ENCODE results near the gene HDC.

Gene HDC, protein sequence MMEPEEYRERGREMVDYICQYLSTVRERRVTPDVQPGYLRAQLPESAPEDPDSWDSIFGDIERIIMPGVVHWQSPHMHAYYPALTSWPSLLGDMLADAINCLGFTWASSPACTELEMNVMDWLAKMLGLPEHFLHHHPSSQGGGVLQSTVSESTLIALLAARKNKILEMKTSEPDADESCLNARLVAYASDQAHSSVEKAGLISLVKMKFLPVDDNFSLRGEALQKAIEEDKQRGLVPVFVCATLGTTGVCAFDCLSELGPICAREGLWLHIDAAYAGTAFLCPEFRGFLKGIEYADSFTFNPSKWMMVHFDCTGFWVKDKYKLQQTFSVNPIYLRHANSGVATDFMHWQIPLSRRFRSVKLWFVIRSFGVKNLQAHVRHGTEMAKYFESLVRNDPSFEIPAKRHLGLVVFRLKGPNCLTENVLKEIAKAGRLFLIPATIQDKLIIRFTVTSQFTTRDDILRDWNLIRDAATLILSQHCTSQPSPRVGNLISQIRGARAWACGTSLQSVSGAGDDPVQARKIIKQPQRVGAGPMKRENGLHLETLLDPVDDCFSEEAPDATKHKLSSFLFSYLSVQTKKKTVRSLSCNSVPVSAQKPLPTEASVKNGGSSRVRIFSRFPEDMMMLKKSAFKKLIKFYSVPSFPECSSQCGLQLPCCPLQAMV

DNA sequence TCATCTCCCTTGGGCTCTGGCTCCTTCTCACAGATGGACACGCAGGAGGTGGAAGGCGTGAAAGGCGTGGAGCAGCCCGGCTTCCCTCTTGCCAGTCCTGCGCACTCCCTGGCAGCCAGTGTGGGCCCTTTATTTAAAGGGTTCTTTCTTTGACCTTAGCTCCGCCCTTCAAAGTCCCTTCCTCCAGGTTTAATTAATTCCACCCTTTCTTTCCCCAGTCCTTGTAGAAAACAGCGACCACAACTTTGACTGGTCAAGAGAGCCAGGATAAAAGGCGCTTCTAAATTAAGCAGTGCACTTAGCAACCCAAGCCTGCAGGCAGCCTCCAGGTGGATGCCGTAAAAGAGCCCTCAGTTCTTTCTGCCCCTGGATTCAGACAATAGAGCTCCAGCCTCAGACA, at the start of gene HDC:
TSS of gene HDC (minus strand) at position 107 of the 400 bp plus-strand sequence. CDS start at position 4, 103 bp downstream.
- no peak for DNase-seq

DNA sequence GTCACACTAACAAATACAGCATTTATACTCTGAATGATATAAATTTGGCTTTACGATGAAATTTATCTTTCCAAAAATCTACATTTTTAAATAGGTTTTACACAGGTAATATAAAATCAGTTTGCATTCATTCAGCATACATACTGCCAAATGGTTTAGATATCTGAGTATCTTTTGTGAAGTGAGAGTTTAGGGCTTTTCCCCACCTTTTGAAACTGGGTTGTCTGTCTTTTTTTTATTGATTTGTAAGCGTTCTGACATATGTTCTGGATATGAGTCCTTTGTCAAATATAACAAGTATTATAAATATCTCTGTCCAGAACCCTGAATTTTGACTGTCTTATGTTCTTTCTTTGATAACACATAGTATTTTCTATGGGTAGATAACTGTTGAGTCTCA, 47.1 kb upstream of the HDC start:
- DNase-seq: no peak

DNA sequence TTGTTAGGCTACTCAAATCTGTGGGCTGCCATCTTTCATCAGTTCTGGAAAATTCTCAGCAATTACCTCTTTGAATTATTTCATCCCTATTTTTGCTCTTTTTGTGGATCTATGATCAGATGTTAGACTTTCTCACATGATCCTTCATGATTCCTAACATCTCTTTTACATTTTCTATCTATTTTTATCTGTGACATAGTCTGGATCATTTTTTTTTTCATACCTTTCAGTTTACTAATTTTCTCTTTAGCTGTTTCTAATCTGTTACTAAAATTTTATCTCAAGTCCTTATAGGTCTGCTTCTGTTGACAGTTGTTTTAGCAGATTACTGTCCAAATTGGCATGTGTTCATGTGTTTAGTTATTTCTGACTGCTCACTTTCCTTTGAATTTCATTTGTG, 42.3 kb upstream of the HDC start:
- DNase-seq: no peak

DNA sequence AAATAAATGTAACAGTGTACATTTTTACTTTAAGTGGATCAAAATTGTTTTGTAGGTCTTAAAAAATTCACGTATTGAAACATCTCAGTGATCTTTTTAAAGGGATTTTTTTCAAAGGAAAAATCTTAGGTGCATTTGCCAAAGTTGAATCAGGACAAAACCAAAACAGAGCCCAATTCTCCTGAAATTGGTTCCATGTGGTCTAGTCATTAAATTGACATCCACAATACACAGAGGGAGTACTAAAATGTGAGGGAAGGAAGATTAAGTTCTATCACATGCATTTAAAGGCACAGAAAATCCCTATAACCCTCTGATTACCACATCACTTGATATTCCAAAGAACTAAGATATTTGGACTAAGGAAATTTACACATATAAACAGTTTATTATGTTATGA, 39.3 kb upstream of the HDC start:
- DNase-seq: no peak

DNA sequence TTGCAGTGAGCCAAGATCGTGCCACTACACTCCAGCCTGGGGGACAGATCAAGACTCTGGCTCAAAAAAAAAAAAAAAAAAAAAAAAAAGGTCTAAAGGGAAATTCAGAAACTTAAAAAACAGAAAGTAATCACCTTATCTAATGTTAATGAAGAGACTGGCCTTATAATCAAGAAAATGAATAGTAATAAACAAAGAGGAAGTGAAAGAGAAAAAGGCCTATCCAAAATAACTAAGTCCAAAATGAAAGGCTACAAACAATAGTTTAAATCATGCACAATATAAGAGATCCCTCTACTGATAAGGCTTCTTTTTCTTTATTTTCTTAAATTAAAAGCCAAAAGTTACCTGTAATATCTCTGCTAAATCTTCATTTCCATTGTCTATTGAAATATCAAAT, 37.1 kb upstream of the HDC start:
- no peak for DNase-seq

DNA sequence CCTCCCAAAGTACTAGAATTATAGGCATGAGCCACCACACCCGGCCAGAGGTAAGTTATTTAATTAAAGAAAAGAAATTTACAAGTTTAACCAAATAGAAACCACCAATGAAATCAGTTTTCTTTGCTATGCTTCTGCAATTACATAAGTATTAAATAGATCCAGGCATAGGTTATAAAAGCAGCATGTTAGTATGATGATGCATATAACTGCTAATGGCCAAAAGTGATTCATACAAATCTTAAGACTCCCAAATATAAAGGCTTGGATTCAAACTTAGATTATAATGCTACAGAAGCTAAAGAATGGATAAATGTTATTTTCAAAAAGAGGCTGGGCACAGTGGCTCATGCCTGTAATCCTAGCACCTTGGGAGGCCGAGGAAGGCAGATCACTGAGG, 32.8 kb upstream of the HDC start:
- DNase-seq: no peak

DNA sequence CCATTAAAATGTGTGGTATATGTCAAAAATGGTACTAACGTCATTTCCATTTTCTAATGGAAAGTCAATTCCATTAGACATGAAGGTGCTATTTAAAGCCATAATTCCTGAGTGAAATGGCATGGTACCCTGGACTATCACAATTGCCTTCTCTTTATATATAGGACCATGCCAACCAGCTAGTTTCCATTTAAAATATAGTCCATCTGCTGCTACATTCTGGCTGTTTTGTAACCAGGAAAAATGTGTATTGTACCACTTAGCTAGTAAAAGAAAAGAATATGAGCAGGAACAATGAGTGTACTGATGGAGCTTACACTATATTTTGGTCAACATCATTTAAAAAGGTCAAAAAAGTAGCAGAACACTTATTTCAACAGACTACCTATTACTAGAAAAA, 30.4 kb upstream of the HDC start:
- DNase-seq: no peak

DNA sequence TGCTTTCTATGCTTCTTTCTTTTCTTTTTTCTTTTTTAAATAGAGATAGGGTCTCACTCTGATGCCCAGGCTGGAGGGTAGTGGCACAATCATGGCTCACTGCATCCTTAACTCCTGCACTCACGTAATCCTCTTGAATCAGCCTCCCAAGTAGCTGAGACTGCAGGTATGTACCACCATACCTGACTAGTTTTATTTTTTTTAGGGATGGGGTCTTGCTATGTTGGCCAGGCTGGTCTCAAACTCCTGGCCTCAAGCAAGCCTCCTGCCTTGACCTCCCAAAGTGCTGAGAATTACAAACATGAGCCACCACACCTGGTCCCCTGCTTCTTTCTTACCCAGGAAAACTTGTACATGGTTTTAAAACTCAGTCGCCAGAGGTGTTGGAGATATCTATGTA, 24.2 kb upstream of the HDC start:
- DNase-seq: no peak

DNA sequence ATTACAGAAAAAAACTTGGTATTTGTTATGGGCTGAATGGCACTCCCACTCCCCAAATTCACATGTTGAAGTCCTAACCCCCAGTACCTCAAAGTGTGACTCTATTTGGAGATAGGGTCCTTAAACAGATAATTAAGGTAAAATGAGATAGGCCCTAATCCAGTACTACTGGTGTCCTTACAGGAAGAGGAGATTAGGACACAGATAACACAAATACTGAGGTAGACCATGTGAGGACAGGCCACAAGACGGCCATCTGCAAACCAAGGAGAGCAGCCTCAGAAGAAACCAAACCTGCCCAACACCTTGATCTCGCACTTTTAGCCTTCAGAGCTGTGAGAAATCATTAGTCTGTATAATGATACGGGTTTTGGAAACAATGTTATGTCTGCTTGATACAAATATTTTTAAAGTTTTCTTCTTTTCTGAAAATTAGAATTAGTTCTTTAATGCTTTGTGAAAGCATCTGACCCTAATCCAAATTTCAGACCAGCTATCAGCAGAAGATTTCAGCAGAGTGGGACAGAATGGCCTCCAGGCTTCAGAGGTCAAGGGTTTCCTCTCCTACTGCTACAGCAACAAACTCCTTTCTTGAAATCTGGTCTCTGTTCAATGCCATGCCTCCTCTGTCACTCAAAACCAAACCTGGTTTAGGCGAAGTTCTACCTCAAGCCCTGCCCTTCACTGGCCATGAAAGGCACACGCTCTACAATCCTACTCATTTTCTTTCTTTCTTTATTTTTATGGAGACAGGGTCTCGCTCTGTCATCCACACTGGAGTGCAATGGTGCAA, 22.0 kb upstream of the HDC start:
- no peak for DNase-seq

DNA sequence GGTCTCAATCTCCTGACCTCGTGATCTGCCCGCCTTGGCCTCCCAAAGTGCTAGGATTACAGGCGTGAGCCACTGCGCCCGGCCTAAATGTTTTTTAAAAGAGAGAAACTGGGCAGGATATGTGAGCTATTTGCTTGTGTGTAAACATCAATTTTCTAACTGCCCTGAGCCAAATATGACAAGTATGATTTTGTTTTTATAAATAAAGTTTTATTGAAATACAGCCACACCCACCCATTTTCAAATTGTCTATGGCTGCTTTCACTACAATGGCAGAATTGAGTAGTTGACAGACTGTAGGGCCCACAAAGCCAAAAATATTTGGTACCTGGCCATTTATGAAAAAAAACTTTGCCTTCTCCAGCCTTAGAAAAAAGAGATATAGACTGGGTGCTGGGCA, 15.9 kb upstream of the HDC start:
- no peak for DNase-seq

DNA sequence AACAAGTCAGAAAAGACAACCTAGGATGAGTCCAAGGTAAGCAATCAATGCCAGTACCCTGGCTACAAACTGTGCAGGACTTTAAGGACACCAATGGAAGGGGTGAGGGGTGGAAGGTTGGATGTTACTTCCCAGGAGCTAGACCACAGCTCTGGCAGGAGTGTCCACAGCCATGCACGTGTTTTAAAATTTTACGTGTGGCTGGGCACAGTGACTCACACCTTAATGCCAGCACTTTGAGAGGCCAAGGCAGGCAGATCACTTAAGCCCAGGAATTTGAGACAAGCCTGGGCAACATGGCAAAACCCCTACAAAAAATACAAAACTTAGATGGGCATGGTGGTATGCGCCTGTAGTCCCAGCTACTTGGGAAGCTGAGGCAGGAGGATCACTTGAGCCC, 14.7 kb upstream of the HDC start:
- no peak for DNase-seq

DNA sequence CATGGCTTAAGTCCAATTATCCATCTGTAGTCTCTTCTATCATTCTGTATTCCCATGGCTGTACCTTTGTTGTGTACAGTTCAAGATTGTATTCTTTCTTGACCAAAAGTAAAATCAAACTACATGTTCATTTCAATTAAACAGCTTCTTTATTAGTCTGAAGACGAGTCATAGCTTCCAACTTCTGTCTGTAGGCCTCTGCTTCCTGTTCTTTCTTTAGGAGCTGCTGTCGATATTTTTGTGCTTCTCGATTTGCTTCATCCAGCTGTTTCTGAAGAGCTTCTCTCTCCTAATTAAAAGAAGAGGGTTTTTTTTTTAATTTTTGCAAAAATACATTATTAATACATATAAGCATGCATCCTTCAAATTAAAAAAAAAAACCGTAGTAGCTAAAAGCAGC, 13.0 kb upstream of the HDC start:
- DNase-seq: no peak

DNA sequence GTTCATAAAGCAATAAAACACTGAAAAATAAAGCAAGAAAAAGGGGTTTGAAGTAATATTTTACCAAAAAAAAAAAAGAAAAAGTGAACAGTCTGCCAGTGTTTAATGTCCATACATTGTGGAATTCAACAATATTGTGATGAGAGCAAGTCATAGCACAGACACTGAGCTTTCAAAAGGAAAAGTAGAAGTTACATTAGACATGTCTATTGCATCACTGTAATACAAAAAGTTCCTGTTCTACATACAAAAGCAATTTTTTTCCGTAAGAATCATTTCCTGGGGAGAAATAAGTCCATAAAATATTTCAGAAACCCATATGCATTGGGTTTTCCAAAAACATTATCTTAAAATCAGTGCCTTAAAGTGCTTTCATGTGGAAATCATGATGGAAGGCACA, 11.8 kb upstream of the HDC start:
- no peak for DNase-seq

DNA sequence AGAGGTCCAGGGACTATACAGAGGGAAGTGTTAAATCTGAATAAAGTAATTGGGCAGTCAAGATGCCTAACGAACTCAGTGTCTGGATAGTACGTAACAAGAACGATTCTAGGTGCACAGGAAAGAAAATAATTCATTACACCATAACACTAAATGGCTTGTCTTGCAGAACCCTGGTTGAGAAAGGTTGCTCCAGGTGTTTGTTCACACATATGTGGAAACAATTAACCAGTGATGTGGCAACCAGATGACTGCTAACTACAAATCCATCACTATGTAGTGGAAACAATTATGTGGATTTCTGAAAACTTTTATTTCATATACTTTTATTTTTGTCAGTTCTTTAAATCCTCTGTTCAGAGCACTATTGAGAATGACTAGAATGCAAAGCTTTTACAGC, 10.4 kb upstream of the HDC start:
- no peak for DNase-seq

DNA sequence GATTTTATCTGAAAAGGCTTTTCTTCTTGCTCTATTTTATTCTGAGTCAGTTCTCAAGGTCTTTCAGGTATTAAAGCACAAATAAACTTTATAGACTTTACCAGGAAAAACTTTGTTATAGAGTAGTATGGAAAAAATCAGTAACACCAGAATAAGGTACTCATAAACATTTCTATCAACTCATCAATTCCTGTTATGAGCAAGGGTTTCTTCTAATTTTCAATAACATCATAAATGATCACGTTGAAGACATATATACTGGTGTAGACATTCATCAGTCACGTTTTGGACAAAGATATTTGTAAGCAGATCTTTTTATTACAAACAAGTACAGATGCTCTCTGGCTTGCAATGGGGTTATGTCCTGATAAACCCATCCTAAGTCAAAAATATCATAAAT, 9.6 kb upstream of the HDC start:
- no peak for DNase-seq

DNA sequence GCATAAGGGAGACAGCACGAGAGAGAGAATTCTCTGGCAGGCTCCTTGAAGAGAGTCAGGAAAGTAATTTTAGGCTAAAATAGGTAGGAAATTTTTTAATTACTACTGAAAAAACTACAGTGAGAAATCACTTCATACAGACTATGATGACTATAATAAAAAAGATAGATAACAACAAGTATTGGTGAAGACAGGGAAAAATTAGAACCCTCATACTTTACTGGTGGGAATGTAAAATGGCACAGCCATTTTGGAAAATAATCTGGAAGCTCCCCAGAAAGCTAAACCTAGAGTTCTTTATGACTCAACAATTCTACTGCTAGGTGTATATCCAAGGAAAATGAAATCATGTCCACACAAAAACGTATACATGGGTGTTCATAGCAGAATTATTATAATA, 2.1 kb upstream of the HDC start:
- DNase-seq: no peak

DNA sequence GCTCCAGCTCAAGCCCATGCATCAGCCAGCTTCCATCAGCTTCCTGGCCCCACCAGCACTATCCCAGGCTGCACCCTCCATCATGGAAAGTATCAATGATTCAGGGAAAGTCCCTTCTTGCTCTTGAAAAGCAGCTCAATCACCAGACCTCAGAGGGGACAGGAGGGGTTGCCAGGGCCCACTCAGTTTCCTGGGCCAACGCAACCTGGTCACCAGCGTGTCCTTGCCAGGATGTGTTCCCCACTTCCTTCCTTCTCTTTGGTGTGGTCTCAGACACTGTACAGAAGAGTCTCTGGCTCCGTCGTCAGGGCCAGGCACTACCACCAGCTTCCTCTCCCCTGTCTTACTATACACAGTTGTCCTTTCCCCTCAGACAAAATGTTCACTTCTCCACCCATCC, 3.0 kb downstream of the HDC start:
- peak; percentile 27 to 42 for DNase-seq

DNA sequence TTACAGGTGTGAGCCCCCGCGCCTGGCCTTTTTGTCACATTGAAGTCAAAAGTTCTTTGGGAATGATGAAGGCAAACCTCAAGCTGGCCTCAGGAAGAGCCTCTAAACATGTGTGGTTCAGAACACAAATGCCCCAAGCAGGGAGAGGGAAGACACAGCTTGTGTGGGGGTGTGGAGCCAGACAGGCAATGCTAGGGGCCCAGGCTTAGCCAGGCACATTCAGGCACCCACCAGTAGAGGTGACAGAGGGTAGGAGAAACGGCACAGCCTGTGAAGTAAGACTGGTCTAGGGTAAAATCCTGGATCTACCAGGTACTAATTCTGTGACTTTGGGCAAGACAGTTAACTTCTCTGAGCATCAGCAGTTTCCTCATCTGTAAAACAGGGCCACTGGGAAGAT, 3.5 kb downstream of the HDC start:
- DNase-seq: peak in 1 of 2 experiments; percentile 8

DNA sequence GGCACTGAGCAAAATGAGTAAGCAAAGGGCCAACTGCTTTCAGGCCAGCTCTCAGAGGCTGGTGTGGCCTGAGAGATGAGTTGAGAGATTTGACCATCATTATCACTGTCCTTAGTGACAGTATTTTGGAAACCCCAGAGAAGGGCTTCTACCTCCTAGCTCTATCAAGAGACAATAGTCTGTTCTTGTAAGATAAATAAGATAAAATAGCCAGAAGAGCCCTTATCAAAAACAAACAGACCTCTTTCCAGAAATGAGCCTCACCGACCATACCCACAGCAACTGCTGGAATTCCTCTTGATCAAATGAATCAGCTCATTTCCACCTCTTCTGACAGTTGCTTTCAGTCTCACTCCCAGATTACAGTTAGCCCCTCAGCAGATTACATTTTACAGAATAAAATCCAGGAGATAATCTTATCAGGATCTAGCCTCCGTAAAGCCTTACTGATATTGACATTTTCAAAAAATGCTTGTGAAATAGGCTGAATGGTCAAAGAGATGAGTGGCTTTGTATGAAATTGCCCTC, 4.5 kb downstream of the HDC start:
- DNase-seq: no peak

DNA sequence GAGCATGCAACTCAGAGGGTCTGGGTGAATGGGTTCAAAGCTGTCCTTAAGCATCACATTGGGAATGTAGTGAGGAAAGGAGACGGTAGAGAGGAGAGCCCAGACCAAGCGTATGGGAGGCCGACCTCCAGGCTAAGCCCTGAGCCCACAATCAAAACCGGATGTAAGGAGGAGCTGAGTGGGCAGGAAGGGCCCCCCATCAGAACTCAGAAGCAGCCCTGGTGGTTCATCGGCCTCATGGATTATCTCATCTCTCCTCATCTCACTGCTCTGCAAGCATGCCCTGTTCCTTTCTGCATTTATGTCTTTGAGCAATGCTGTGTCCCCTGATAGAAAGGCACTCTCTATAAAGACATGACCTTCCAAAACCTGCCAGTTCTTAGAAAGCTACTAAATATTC, 6.2 kb downstream of the HDC start:
- no peak for DNase-seq

DNA sequence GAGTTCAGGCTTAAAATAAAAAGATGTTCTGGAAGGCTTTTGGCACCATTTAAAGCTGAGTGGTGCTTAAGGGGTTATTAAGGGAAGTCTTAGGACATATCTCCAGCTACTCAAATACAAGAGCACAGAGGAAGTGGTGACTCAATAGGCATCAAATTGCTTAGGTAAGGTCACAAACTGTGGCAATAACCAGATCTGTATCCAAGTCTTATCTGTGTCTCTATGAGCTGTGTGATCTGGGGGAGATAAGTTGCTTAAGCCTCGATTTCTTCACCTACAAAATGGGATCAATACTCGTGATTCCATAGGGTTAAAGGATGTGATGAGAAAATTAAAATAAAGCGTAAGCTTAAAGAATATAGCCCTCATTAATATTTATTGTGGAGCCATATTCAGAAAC, 7.6 kb downstream of the HDC start:
- DNase-seq: no peak

DNA sequence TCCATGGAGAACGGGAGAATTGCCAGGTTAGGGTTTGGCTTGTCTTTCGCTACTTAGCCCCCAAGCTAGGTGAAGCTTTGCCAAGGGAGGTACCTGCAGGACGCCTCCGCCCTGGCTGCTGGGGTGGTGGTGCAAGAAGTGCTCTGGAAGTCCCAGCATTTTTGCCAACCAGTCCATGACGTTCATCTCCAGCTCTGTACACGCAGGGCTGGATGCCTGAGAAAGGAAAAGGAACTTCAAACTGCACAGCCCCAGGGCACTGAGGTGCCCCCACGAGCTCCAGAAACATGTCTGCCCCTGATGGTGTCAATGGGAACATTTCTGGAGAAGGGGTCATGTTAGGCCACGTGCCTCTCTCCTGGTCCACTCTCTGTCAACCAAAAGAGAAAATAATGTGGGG, 8.2 kb downstream of the HDC start:
- DNase-seq: no peak

DNA sequence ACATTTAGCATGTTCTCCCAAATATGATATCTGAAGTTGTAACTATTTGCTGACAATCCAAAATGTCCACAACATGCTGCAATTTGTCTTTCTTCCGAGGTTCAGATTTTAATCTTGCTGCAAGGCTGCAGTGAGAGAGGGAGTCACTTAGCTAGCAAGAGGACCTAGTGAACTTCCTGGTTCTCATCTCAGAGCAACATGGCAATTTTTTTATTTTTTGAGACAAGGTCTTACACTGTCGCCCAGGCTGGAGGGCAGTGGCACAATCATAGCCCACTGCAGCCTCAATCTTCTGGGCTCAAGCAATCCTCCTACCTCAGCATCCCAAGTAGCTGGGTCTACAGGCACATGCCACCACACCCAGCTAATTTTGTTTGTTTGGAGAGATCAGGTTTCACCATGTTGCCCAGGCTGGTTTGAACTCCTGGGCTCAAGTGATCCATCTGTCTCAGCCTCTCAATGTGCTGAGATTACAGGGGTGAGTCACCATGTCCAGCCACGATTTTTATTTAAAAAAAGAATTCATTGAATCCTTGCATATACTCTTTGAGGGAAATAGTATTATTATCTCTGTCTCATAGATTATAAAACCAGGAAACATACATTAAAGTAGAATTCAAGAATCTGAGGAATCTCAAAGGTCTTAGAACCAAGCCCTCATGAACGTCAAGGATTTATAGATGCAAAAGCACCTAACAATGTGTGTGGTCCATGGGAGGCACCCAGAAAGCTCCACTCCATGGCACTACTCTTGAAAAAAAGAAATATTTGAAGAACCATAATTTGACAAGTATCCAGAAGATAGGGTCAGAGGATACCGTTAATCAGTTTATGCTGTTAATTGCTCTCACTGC, 9.1 kb downstream of the HDC start:
- no peak for DNase-seq
